ENCODE data around the gene AGBL1. TPM values are rescaled to one million over a fixed set of nuclear protein-coding genes. Genes with fewer than 3 reads are reported as not detected.

Gene AGBL1
- total RNA-seq, 1 experiment from 2014 or later: not detected

- DNase-seq: no peak
- intact Hi-C loops (cut with micrococcal nuclease; ENCODE audit: unreplicated experiment): no loop called here
- Histone ChIP-seq H3K4me3 (no peak overlapping the region), H3K9me2 (ENCODE audit: insufficient read depth) (no peaks in the 10 kb centered on the region), H3K27ac (no peak overlapping the region), H2AFZ (no peak overlapping the region), H3K4me2 (no peak overlapping the region), H3K36me3 (ENCODE audit: low read depth) (no peaks in the 10 kb centered on the region), H3K27me3 (ENCODE audit: insufficient read depth, low read depth) (no peaks in the 10 kb centered on the region), H4K20me1 (ENCODE audit: insufficient read depth) (no peaks in the 10 kb centered on the region), H3K4me1 (replicated peaks; ENCODE audit: insufficient read depth) (no peaks in the 10 kb centered on the region), H3F3A (ENCODE audit: insufficient read depth, low read depth) (no peaks in the 10 kb centered on the region), H3K9me3 (ENCODE audit: insufficient read depth, low read depth) (no peaks in the 10 kb centered on the region), H3K79me2 (ENCODE audit: low read depth) (no peaks in the 10 kb centered on the region)
- TF ChIP-seq EZH2 (IDR thresholded peaks at IDR 0.05; ENCODE audit: low read depth): no peak
- no peak for TF ChIP-seq CTCF (conservative IDR thresholded peaks at IDR 0.05)
- BruUV-seq (replicated peaks): no TSS peak
- ChIA-PET CTCF (no interaction called here), POLR2A (ENCODE audit: unreplicated experiment) (no interaction called here)
Observed at GRCh38 chr15:86714241-86714640, 634.6 kb downstream of the AGBL1 start.

DNA sequence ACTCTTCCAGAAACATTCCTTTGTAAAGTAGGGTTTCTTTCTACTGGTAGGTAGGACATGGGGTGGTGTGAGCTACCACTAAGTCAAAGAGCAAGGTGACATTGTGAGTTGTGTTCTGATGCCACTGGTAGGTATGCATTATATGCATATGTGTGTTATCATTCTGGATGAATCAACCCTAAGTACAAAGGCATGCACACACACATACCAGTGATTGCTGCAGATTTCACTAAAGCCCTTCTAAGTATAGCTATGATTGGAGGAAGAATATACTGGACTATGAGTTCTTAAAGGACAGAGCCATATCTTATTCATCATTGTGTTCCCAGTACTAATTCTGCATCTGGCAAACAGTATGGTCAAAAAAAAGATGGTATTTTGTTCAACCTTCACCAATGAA lies 646.0 kb downstream of the AGBL1 start:
- CTCF ChIA-PET: no interaction called here
- intact Hi-C loops (cut with micrococcal nuclease; ENCODE audit: unreplicated experiment): no loop called here

DNA sequence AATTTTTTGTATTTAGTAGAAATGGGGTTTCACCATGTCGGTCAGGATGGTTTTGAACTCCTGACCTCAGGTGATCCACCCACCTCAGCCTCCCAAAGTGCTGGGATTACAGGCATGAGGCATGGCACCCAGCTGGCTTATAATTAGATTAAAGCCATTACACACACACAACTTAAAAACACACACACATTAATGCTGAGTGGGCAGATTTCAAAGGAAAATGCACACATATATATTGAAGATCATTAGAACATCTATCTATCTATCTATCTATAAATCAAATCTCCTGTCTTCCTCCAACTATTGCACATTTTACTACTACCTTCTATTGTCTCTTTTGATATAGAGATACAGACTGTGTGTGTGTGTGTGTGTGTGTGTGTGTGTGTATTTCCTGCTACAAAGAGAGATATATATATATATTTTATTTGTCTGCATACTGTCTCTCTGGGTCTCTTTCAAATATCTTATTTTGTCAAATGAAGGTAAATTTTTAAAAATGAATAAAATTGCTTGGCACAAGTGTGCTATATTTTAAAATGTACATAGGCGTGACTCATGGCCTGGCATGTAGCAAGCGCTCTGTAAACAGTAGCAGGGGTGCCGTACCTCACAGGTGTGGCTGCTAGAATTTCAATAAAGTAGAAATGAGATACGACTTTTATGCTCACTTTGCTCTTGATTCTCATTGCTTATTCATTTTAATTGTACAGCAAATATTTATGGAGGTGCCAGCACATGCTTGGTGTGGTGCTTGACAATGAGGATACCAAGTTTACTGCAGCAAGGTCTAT lies 655.8 kb downstream of the AGBL1 start:
- Histone ChIP-seq H3K36me3 (ENCODE audit: low read depth) (no peaks in the 10 kb centered on the region), H3K27me3 (ENCODE audit: insufficient read depth, low read depth) (no peaks in the 10 kb centered on the region), H2AFZ (no peak overlapping the region), H3K79me2 (ENCODE audit: low read depth) (no peaks in the 10 kb centered on the region), H4K20me1 (ENCODE audit: insufficient read depth) (no peaks in the 10 kb centered on the region), H3K4me1 (replicated peaks; ENCODE audit: insufficient read depth) (no peaks in the 10 kb centered on the region), H3K9me2 (ENCODE audit: insufficient read depth) (no peaks in the 10 kb centered on the region), H3K9me3 (ENCODE audit: insufficient read depth, low read depth) (no peaks in the 10 kb centered on the region), H3K4me3 (no peak overlapping the region), H3K4me2 (no peak overlapping the region), H3F3A (ENCODE audit: insufficient read depth, low read depth) (no peaks in the 10 kb centered on the region), H3K27ac (no peak overlapping the region)
- CTCF ChIA-PET: no interaction called here
- DNase-seq: no peak
- intact Hi-C loops (cut with micrococcal nuclease; ENCODE audit: unreplicated experiment): no loop called here
- TF ChIP-seq CTCF (conservative IDR thresholded peaks at IDR 0.05) (no peak), EZH2 (IDR thresholded peaks at IDR 0.05; ENCODE audit: low read depth) (no peak)
- POLR2A ChIA-PET (ENCODE audit: unreplicated experiment): no interaction called here
- no TSS peak for BruUV-seq (replicated peaks)

More for the DNA sequence above, 646.0 kb downstream of the AGBL1 start:
- Histone ChIP-seq H3K36me3 (ENCODE audit: low read depth) (no peaks in the 10 kb centered on the region), H4K20me1 (ENCODE audit: insufficient read depth) (no peaks in the 10 kb centered on the region), H3K4me3 (no peak overlapping the region), H3K27me3 (ENCODE audit: insufficient read depth, low read depth) (no peaks in the 10 kb centered on the region), H2AFZ (no peak overlapping the region), H3K27ac (no peak overlapping the region), H3K79me2 (ENCODE audit: low read depth) (no peaks in the 10 kb centered on the region), H3F3A (ENCODE audit: insufficient read depth, low read depth) (no peaks in the 10 kb centered on the region), H3K4me2 (no peak overlapping the region), H3K4me1 (replicated peaks; ENCODE audit: insufficient read depth) (no peaks in the 10 kb centered on the region), H3K9me2 (ENCODE audit: insufficient read depth) (0 out of 2 replicates have a peak, but pooled peaks cover 5% of the 10 kb centered on the region), H3K9me3 (ENCODE audit: insufficient read depth, low read depth) (no peaks in the 10 kb centered on the region)
- no peak for DNase-seq
- POLR2A ChIA-PET (ENCODE audit: unreplicated experiment): no interaction called here
- no peak for TF ChIP-seq CTCF (conservative IDR thresholded peaks at IDR 0.05)
- TF ChIP-seq EZH2 (IDR thresholded peaks at IDR 0.05; ENCODE audit: low read depth): no peak
- no TSS peak for BruUV-seq (replicated peaks)

All from PC-9 (cell line).